ELR (cell line): ENCODE measurements around the gene ZNF227.
A peak's percentile ranks its signal among the peaks of the same experiment; 100 is the strongest.
"Not testable (repeated sequence)": the region's sequence is repeated elsewhere in the genome, so short reads cannot be mapped to it uniquely, and the experiment has no call there.

ENCODE experiments used
- DNase-seq: peaks from one replicate; pipeline ENCODE4 v3.0.0-alpha.2; 2015; ENCODE audit warnings: low read depth

The ZNF227 gene

DNA sequence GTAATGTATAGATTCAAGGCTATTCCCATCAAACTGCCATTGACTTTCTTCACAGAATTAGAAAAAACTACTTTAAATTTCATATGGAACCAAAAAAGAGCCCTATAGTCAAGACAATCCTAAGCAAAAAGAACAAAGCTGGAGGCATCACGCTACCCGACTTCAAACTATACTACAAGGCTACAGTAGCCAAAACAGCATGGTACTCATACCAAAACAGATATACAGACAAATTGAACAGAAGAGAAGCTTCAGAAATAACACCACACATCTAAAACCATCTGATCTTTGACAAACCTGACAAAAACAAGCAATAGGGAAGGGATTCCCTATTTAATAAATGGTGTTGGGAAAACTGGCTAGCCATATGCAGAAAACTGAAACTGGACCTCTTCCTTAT, 40.0 kb downstream of the ZNF227 start:
- not testable (repeated sequence) for DNase-seq

DNA sequence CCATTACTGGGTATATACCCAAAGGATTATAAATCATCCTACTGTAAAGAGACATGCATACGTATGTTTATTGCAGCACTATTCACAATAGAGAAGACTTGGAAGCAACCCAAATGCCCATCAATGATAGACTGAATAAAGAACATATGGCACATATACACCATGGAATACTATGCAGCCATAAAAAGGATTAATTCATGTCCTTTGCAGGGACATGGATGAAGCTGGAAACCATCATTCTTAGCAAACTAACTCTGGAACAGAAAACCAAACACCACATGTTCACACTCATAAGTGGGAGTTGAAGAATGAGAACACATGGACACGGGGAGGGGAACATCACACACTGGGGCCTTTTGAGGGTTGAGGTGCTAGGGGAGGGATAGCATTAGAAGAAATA, 41.1 kb downstream of the ZNF227 start:
- DNase-seq: not testable (repeated sequence)

DNA sequence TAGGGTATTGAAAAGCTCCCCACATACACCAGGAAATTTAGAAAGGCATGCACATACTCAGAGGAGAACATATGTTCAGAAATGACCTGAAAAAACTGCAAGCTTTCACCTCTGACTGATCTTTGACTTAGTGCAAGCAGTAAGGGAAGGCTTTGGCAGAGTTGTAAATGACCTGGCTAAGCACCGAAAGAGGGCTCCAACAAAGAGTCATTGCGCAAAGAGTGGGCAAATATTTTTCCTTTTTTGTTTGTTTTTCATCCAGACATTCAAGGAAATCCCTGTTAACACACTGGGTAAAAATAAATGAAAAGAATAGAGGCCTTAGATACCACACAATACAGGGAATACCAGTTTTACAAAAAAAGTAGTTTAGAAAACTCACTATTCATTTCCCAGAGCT, 42.2 kb downstream of the ZNF227 start:
- no peak for DNase-seq

DNA sequence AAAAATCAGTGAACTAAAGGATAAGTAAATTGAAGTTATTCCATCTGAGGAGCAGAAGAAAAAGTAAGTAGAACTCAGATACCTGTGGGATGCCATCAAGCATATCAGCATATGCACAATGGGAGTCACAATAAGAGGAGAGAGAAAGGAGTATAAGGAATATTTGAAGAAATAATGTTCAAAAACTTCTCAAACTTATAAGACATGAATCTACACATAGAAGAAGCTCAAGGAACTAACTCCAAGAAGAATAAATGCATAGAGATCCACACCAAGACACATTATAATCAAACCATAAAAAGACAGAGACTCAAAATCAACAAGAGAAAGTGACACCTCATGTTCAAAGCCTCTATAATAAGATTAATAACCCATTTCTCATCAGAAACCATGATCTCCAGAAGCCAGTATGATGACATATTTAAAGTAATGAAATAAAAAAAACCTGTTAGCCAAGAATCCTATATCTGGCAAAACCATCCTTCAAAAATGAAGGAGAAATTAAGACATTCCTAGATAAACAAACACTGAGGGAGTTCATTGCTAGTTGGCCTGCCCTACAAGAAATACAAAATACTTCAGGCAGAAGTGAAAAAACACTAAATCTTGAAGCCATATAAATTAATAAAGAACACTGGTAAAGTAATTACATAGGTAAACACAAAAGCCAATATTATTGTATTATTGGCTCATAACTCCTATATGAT, 43.5 kb downstream of the ZNF227 start:
- DNase-seq: no peak

DNA sequence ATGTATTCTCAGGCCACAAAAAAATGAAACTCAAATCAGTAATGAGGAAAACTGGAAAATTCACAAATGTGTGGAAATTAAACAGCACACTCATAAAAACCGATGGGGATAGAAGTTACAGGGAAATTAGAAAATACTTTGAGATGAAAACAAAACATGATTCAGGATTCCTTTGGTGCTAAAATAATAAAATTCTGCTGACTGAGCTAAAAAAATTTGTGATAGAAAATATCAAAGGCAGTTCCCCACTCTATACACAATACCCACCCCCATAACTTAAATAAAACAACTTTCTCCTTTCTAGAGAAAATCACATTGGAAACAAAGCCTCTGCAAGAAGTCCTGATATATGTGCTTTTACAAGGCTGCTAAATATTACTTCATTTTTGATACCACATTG, 45.8 kb downstream of the ZNF227 start:
- no peak for DNase-seq

DNA sequence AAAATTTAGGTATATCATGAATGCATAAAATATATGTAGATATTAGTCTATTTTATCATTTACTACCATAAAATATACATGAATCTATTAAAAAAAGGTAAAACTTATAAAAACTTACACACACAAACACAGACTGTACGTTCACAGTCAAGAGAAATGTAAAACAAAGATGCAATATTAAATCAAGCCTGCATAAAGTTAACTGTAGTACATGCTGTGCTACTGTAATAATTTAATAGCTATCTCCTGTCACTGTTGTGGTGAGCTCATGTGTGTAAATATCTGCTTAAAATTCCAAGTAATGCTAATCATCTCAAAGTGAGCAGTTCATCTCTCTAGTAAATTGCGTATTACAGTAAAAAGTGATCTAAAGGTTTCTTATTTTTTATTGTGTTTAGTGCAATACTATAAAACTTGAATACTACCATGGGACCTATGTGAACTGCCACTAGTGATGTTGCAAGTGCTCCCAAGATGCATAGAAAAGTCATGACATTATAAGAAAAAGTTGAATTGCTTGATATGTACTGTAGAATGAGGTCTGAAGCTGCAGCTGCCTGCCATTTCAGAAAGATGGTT, 46.6 kb downstream of the ZNF227 start:
- DNase-seq: no peak

- DNase-seq: no peak
These were observed 48.0 kb downstream of the ZNF227 start for GRCh38 chr19:44260343-44260681.

DNA sequence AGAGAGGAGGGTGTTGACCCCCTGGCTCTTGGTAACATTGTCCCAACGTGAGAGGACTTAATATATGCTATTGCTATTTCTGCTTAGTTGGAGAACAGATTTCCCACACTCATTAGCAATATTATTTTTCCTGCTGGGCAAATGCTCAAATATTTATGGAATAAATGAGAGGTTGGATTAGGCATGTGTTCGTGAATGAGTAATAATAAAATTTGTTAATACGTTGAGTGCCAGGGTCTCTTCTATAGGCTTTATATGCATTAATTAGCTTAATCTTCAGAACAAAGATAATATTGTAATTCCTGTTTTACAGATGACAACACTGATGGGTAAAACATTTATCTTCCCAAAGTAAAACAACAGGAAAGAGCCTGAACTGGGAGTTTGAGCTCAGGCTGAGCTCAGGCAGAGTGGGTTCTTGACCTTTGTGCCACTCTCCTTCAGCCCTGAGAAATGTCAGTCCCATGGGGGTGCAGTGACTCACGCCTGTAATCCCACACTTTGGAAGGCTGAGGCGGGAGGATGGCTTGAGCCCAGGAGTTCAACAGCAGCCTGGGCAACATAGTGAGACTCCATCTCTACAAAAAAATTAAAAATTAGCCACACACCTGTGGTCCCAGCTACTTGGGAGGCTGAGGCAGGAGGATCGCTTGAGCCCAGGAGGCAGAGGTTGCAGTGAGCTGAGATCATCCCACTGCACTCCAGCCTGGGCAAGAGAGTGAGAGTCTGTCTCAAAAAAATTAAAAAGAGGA, 48.5 kb downstream of the ZNF227 start:
- no peak for DNase-seq

DNA sequence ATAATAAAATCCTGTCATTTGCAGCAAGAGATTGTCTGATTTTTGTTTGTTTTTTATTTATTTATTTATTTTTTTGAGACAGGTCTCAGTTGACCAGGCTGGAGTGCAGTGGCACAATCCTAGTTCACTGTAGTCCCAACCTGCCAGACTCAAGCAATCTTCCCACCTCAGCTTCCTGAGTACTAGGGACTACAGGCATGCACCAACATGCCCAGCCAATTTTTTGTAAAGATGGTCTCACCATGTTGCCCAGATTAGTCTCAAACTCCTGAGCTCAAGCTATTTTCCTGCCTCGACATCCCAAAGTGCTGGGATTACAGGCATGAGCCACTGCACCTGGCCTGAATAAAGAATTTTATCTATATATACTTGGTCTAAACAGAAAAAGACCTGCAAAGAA, 65.0 kb downstream of the ZNF227 start:
- no peak for DNase-seq

- peak; percentile 64 for DNase-seq
These were observed 65.9 kb downstream of the ZNF227 start for GRCh38 chr19:44278181-44278690.

DNA sequence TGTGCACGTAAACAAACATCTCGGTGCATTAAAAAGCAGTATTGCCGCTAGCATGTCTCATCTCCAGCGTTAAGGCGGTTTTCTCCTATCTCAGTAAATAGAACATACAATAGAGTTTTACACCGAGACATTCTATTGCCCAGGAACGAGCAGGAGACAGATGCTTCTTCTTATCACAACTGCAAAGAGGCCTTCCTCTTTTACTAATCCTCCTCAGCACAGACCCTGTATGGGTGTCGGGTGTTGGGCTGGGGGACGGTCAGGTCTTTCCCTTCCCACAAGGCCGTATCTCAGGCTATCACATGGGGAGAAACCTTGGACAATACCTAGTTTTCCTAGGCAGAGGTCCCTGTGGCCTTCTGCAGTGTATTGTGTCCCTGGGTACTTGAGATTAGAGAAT, 68.6 kb downstream of the ZNF227 start:
- DNase-seq: no peak

- DNase-seq: peak; percentile 68
These were observed 70.5 kb downstream of the ZNF227 start for GRCh38 chr19:44282846-44283245.

DNA sequence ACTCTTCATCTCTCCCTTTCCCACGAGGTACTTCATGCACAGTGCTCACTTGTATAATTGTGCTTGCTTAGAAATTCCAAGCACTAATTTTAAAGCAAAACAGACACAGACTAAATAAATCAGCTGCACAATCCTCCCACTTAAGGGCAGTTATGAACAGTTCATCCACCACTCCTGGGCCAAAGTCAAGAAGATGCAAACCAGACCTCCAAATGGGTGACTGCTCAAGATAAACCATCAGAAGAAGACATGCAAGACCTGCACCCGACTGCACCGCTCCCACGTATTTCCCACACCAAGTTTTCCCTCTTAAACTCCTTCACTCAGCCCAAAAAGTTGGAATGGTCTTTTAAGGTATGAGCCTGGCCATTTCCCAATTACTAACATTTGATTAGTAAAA, 72.6 kb downstream of the ZNF227 start:
- no peak for DNase-seq
